Peyer's patch (tissue), 4 donors: ENCODE data around the gene PPIA.

Experiments
- CTCF ChIP-seq, 6 experiments: fragments of 450-650 bp in 4 of 6; fragments of 200-600 bp in 2 of 6; sonication (generic) in 1 of 6; IDR thresholded peaks; one replicate each; pipeline ENCODE4 v1.5.1; 2017 to 2019; ENCODE audit warnings: antibody characterized with exemption in 6 of 6, mild to moderate bottlenecking in 3 of 6, moderate library complexity in 1 of 6
- POLR2A ChIP-seq, 2 donors: fragments of 450-650 bp; IDR thresholded peaks; one replicate each; pipeline ENCODE4 v1.5.1; 2017; ENCODE audit warnings: antibody characterized with exemption in 2 of 2, mild to moderate bottlenecking in 2 of 2, moderate library complexity in 2 of 2

GRCh38 chr7:44783407-44783806 lies 13.1 kb upstream of the PPIA start:
- TF ChIP-seq CTCF (IDR thresholded peaks at IDR 0.05), result no peak
- no peak for TF ChIP-seq POLR2A (IDR thresholded peaks at IDR 0.05)
